HepG2 (cell line): ENCODE data around the gene P2RX7. TPM values are rescaled to one million over a fixed set of nuclear protein-coding genes. Genes with fewer than 3 reads are reported as not detected.

Experiments
- BCL6 ChIP-seq: IDR thresholded peaks from 2 replicates; pipeline ENCODE4 v1.6.1; 2016; ENCODE audit warnings: missing genetic modification reagents, missing compliant biosample characterization
- CREB1 ChIP-seq, 2 experiments: fragments of 450-650 bp in 1 of 2; IDR thresholded peaks; 2 replicates each; pipeline ENCODE4 v1.6.1; 2016 to 2017; ENCODE audit warnings: control low read depth in 1 of 2, mild to moderate bottlenecking in 1 of 2, missing compliant biosample characterization in 1 of 2, missing genetic modification characterization in 1 of 2
- ELF3 ChIP-seq: IDR thresholded peaks from 2 replicates; pipeline ENCODE4 v1.6.1; 2016; ENCODE audit warnings: missing genetic modification reagents, missing compliant biosample characterization
- EP300 ChIP-seq, 3 experiments: sonication (generic) in 1 of 3; formaldehyde crosslinking in 1 of 3; IDR thresholded peaks; 2 replicates each; pipeline versions ENCODE4 v1.5.1 to v1.6.1; 2011 to 2020; ENCODE audit warnings: low read depth in 2 of 3, low read length in 2 of 3, borderline replicate concordance in 1 of 3, improper control_type of control experiment in 1 of 3, mild to moderate bottlenecking in 1 of 3, missing genetic modification reagents in 1 of 3, moderate library complexity in 1 of 3
- FOXP1 ChIP-seq, 2 experiments: fragments of 450-650 bp in 1 of 2; IDR thresholded peaks; 2 replicates each; pipeline ENCODE4 v1.6.1; 2017 to 2018; ENCODE audit warnings: antibody characterized with exemption in 1 of 2
- SAP130 ChIP-seq: IDR thresholded peaks from 2 replicates; pipeline ENCODE4 v1.6.1; 2016; ENCODE audit warnings: low read depth
- TEAD3 ChIP-seq: optimal IDR thresholded peaks from 2 replicates; pipeline ENCODE3; 2016; ENCODE audit warnings: borderline replicate concordance
- ZMYM3 ChIP-seq: sonication (generic); formaldehyde crosslinking; IDR thresholded peaks from 2 replicates; pipeline ENCODE4 v1.5.1; 2020; ENCODE audit warnings: mild to moderate bottlenecking, missing genetic modification reagents
- ZNF460 ChIP-seq: sonication (generic); formaldehyde crosslinking; IDR thresholded peaks from 2 replicates; pipeline ENCODE4 v1.5.1; 2020; ENCODE audit warnings: missing genetic modification reagents, mild to moderate bottlenecking, borderline replicate concordance
- polyA plus RNA-seq, 8 experiments: library from polyadenylated mRNA; depleted of rRNA in 3 of 8; stranded (reverse) in 7 of 8; unstranded in 1 of 8; fragments of >200 nt; fragmentation: Illumina TruSeq in 4 of 8; extraction: Trizol in 4 of 8; gene quantifications; 2 replicates each; pipeline versions ENCODE4 v1.2.1 to v1.2.3, GENCODE V29; 2011 to 2016; ENCODE audit warnings: low read depth in 4 of 8, missing spikeins in 1 of 8, mixed read lengths in 1 of 8; ENCODE audit not compliant: insufficient read depth in 1 of 8
- total RNA-seq, 5 experiments: library from RNA; depleted of rRNA; stranded (reverse); fragments of >200 nt; fragmentation: Illumina TruSeq; extraction: Trizol; gene quantifications; 2 replicates each; pipeline ENCODE4 v1.2.3, GENCODE V29; 2016; ENCODE audit warnings: low read depth in 1 of 5
- TF ChIP-seq, protein P1 (sequence below), 2 experiments: sonication (generic) in 1 of 2; formaldehyde crosslinking in 1 of 2; IDR thresholded peaks; 2 replicates each; pipeline versions ENCODE4 v1.4.0 to v1.6.1; 2016 to 2020; ENCODE audit warnings: borderline replicate concordance in 1 of 2, low read depth in 1 of 2, mild to moderate bottlenecking in 1 of 2, missing genetic modification reagents in 1 of 2
- TF ChIP-seq, protein P2 (sequence below): sonication (generic); formaldehyde crosslinking; IDR thresholded peaks from 2 replicates; pipeline ENCODE4 v1.4.0; 2020; ENCODE audit warnings: missing genetic modification reagents
- TF ChIP-seq, protein P3 (sequence below): sonication (generic); formaldehyde crosslinking; IDR thresholded peaks from 2 replicates; pipeline ENCODE4 v1.5.1; 2020; ENCODE audit warnings: mild to moderate bottlenecking, missing genetic modification reagents, moderate library complexity

P2RX7 gene
- total and polyA plus RNA-seq, 2 of the 13 experiments (the other 11 are each of a cell fraction or from before 2014, with no cell fraction given): 0.13 to 0.73 TPM

DNA sequence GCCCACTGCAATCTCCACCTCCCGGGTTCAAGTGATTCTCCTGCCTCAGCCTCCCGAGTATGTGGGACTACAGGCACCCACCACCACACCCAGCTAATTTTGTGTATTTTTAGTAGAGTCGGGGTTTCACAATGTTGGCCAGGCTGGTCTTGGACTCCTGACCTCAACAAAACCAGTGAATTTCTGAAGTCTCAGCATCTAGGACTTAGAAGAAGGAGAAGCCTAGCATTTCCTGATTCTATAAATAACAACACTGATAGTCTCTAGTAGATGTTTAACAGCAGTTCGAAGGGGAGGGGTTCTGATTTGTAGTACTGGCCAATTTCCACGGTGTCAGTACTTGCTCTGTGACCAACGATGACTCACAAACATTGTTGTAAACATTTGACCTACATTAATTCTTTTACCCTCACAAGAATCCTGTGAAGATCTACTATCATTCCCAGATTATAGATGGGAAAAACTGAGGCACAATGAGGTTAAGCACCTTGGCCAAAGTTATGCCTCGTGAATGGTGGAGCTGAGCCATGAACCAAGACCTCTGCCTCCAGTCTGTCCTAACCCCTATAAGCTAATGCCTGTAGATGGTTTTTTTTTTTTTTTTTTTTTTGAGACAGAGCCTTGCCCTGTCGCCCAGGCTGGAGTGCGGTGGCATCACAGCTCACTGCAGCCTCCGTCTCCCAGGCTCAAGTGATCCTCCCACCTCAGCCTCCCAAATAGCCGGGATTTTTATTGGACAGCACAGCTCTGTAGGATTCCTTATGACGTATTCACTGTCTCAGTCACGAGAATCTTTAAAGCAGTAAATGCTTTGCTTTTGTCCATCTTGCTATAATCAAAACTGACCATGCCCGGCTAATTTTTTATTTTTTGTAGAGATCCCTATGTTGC is 82.4 kb downstream of the P2RX7 start (continued):
- TF ChIP-seq, protein P1, sequence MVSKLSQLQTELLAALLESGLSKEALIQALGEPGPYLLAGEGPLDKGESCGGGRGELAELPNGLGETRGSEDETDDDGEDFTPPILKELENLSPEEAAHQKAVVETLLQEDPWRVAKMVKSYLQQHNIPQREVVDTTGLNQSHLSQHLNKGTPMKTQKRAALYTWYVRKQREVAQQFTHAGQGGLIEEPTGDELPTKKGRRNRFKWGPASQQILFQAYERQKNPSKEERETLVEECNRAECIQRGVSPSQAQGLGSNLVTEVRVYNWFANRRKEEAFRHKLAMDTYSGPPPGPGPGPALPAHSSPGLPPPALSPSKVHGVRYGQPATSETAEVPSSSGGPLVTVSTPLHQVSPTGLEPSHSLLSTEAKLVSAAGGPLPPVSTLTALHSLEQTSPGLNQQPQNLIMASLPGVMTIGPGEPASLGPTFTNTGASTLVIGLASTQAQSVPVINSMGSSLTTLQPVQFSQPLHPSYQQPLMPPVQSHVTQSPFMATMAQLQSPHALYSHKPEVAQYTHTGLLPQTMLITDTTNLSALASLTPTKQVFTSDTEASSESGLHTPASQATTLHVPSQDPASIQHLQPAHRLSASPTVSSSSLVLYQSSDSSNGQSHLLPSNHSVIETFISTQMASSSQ (IDR thresholded peaks at IDR 0.05; ENCODE audit: low read depth): peak; percentile 41; the same call in 1 of the 2 replicates
- TF ChIP-seq, protein P1 (CRISPR knock-in tag; IDR thresholded peaks at IDR 0.05; ENCODE audit: borderline replicate concordance): no peak
- TF ChIP-seq FOXP1 (IDR thresholded peaks at IDR 0.05) (no peak), FOXP1 (CRISPR knock-in tag; IDR thresholded peaks at IDR 0.05) (peak; percentile 32; the same call in 1 of the 2 replicates), CREB1 (IDR thresholded peaks at IDR 0.05) (0 out of 2 replicates have a peak, but pooled peaks have one; percentile 2), CREB1 (CRISPR knock-in tag; IDR thresholded peaks at IDR 0.05) (no peak), TEAD3 (CRISPR knock-in tag) (no peak), ZNF460 (CRISPR knock-in tag) (peak; percentile 88), EP300 (IDR thresholded peaks at IDR 0.05; ENCODE audit: low read depth in 2 of 2, low read length in 2 of 2) (peak in 1 of 2 experiments; percentile 23; a peak in 1 of 4 replicates), EP300 (CRISPR knock-in tag; IDR thresholded peaks at IDR 0.05; ENCODE audit: borderline replicate concordance) (no peak), SAP130 (CRISPR knock-in tag) (peak; percentile 54), BCL6 (no peak), ELF3 (CRISPR knock-in tag) (peak; percentile 55), ZMYM3 (CRISPR knock-in tag) (peak; percentile 56; the same call in 1 of the 2 replicates)
- TF ChIP-seq, protein P2, sequence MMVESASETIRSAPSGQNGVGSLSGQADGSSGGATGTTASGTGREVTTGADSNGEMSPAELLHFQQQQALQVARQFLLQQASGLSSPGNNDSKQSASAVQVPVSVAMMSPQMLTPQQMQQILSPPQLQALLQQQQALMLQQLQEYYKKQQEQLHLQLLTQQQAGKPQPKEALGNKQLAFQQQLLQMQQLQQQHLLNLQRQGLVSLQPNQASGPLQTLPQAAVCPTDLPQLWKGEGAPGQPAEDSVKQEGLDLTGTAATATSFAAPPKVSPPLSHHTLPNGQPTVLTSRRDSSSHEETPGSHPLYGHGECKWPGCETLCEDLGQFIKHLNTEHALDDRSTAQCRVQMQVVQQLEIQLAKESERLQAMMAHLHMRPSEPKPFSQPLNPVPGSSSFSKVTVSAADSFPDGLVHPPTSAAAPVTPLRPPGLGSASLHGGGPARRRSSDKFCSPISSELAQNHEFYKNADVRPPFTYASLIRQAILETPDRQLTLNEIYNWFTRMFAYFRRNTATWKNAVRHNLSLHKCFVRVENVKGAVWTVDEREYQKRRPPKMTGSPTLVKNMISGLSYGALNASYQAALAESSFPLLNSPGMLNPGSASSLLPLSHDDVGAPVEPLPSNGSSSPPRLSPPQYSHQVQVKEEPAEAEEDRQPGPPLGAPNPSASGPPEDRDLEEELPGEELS (CRISPR knock-in tag): 0 out of 2 replicates have a peak, but pooled peaks have one; percentile 15
- TF ChIP-seq, protein P3, sequence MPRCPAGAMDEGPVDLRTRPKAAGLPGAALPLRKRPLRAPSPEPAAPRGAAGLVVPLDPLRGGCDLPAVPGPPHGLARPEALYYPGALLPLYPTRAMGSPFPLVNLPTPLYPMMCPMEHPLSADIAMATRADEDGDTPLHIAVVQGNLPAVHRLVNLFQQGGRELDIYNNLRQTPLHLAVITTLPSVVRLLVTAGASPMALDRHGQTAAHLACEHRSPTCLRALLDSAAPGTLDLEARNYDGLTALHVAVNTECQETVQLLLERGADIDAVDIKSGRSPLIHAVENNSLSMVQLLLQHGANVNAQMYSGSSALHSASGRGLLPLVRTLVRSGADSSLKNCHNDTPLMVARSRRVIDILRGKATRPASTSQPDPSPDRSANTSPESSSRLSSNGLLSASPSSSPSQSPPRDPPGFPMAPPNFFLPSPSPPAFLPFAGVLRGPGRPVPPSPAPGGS (CRISPR knock-in tag): no peak
